Upper lobe of right lung (tissue), 1 donor: ENCODE measurements around the gene ATP2B1. TPM values are rescaled to one million over a fixed set of nuclear protein-coding genes. Genes with fewer than 3 reads are reported as not detected.

Experiments
- ATAC-seq: fragments of 200-7000 bp; cut with Tn5 transposase; one replicate; pipeline ENCODE4 v1.9.1; 2020; ENCODE audit warnings: mild to moderate bottlenecking, moderate library complexity
- DNase-seq: peaks from one replicate; pipeline ENCODE4 v3.0.0-alpha.2; 2020
- H3K27ac ChIP-seq: fragments of 200-600 bp; one replicate; pipeline ENCODE4 v1.8.0; 2022
- H3K27me3 ChIP-seq: fragments of 200-600 bp; one replicate; pipeline ENCODE4 v1.8.0; 2022; ENCODE audit warnings: mild to moderate bottlenecking
- H3K36me3 ChIP-seq: fragments of 200-600 bp; one replicate; pipeline ENCODE4 v1.8.0; 2022
- H3K4me1 ChIP-seq: fragments of 200-600 bp; one replicate; pipeline ENCODE4 v1.8.0; 2022
- H3K4me3 ChIP-seq: fragments of 200-600 bp; one replicate; pipeline ENCODE4 v1.8.0; 2022; ENCODE audit warnings: mild to moderate bottlenecking
- H3K9me3 ChIP-seq: fragments of 200-600 bp; one replicate; pipeline ENCODE4 v1.8.0; 2022
- CTCF ChIP-seq: fragments of 200-600 bp; IDR thresholded peaks from one replicate; pipeline ENCODE4 v1.8.0; 2022; ENCODE audit warnings: antibody characterized with exemption
- intact Hi-C: fragments of 100-400 bp; cut with DNase I; formaldehyde crosslinking; loops from one replicate; pipeline ENCODE4 v1.11.0; 2022
- total RNA-seq: library from RNA; stranded (reverse); fragmentation: NEBNext Ultra II Directional; extraction: Animal tissue kit (Norgen Biotek cat#: 25700); gene quantifications from one replicate; pipeline ENCODE4 v1.2.1, GENCODE V29; 2021
- donor health status: DM: no; HTN: yes; CAD: no; lungs with severe emphysema.

ATP2B1 gene
- total RNA-seq, 1 donor from 2014 or later = 46.6 TPM

DNA sequence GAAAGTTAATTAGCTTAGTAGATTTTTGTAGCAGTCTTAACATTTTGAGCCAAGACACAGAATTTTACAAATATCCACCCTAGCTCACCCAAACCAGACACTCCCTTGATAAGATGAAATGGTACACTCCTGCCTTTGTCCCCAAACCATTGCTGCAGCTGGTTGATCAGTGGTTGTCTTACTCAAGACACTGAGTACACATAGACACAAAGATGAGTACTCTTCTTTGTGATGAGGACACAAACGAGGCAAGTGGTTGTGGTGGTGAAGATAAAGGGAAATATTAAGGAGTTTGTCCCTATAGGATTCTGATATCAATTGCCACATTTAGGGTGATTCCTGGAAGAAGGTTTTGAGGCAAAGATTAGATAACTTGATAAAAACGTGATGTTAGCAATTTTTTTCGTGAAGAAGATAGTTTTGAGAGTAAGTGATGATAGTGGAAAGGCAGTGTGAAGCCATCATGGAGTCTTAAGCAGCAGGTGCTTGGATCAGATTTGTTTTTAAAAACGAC is 21.4 kb upstream of the ATP2B1 start:
- TF ChIP-seq CTCF = no peak
- H3K27ac ChIP-seq = no peak overlapping the region
- H3K36me3 ChIP-seq = no peaks in the 10 kb centered on the region
- no peaks in the 10 kb centered on the region for H3K4me1 ChIP-seq
- no peak overlapping the region for H3K4me3 ChIP-seq
- DNase-seq = no peak
- no peaks in the 10 kb centered on the region for H3K9me3 ChIP-seq
- H3K27me3 ChIP-seq = no peaks in the 10 kb centered on the region
- no peak for ATAC-seq
- intact Hi-C loops = no loop called here

DNA sequence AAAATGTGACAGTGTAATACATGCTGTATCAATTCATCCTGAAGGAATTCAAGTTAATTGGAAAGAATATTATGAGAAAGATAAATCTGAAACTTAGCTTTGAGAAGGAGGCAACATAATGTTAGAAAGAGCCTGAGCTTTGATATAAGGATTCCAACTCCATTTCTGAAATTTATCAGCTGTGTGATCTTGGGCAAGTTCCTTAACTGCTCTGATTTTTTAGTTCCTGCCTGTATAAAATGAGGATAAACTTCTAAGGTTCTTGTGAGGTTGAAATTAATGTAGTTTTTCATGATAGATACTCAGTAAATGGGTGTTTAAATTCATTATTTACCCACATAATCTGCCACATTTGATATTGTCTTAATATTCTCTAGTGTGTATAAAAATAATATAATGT is 14.6 kb upstream of the ATP2B1 start:
- H3K4me3 ChIP-seq = no peak overlapping the region
- H3K9me3 ChIP-seq = no peaks in the 10 kb centered on the region
- no peaks in the 10 kb centered on the region for H3K4me1 ChIP-seq
- H3K27me3 ChIP-seq = no peaks in the 10 kb centered on the region
- no peak overlapping the region for H3K27ac ChIP-seq
- ATAC-seq (no peak), DNase-seq (no peak)
- no peaks in the 10 kb centered on the region for H3K36me3 ChIP-seq
- no peak for TF ChIP-seq CTCF
- intact Hi-C loops = no loop called here

GRCh38 chr12:89721291-89721987 is 12.8 kb upstream of the ATP2B1 start:
- no peaks in the 10 kb centered on the region for H3K27me3 ChIP-seq
- H3K9me3 ChIP-seq = no peaks in the 10 kb centered on the region
- intact Hi-C loops = no loop called here
- H3K4me3 ChIP-seq = no peak overlapping the region
- no peaks in the 10 kb centered on the region for H3K36me3 ChIP-seq
- TF ChIP-seq CTCF = no peak
- no peak overlapping the region for H3K27ac ChIP-seq
- ATAC-seq = peak; percentile 66
- DNase-seq = no peak
- no peaks in the 10 kb centered on the region for H3K4me1 ChIP-seq

GRCh38 chr12:89717759-89718523 is 9.3 kb upstream of the ATP2B1 start:
- DNase-seq (no peak), ATAC-seq (no peak)
- no peak for TF ChIP-seq CTCF
- Histone ChIP-seq H3K27me3 (no peaks in the 10 kb centered on the region), H3K27ac (no peak overlapping the region), H3K36me3 (no peaks in the 10 kb centered on the region), H3K9me3 (no peaks in the 10 kb centered on the region), H3K4me1 (no peaks in the 10 kb centered on the region), H3K4me3 (no peak overlapping the region)
- intact Hi-C loops = no loop called here

DNA sequence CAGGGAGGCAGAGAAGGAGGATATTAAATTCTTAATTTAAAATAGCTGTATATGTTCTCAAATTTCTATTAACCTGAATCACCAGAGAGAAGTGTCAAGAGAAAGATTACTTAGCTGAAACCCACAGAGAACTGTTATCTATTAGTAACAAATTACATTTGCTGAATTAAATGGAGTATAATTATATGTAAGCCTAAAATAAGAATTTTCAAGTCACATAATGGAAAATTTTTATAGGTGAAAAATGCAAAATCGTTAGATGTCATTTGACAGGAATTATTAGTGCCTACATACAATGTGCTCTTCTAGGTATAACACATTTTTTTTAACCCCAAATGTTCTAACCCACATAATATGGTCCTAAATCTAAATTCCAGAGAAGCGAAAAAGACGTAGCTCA is 4.1 kb upstream of the ATP2B1 start:
- H3K27me3 ChIP-seq = no peaks in the 10 kb centered on the region
- ATAC-seq (no peak), DNase-seq (no peak)
- H3K4me3 ChIP-seq = no peak overlapping the region
- H3K36me3 ChIP-seq = no peaks in the 10 kb centered on the region
- peaks cover 11% of the 10 kb centered on the region for H3K4me1 ChIP-seq
- no peak overlapping the region for H3K27ac ChIP-seq
- no peaks in the 10 kb centered on the region for H3K9me3 ChIP-seq
- intact Hi-C loops = no loop called here
- no peak for TF ChIP-seq CTCF
